ENCODE data around the gene ALDH1A3.

GRCh38 chr15:100918690-100919480 lies 39.3 kb downstream of the ALDH1A3 start, which contains the start of gene LRRK1:
- TF ChIP-seq CTCF (IDR thresholded peaks at IDR 0.05) (peak in 1 of 3 experiments; percentile 4), POLR2A (IDR thresholded peaks at IDR 0.05) (peak in 1 of 2 donors; percentile 16), POLR2AphosphoS5 (IDR thresholded peaks at IDR 0.05; ENCODE audit: insufficient read depth in 1 of 2, low read depth in 1 of 2) (no peak)
